SK-N-MC (cell line): ENCODE data around the gene HOXA11.

ENCODE experiments used
- EZH2 ChIP-seq: fragments of 200-600 bp; sonication (generic); IDR thresholded peaks from one replicate; pipeline ENCODE4 v1.6.1; 2017; ENCODE audit warnings: antibody characterized with exemption
- FOXP2 ChIP-seq: optimal IDR thresholded peaks from 2 replicates; pipeline ENCODE3; 2011; ENCODE audit warnings: mild to moderate bottlenecking, moderate library complexity; ENCODE audit not compliant: insufficient read depth; ENCODE audit errors: extremely low read length, control extremely low read depth
- POLR2AphosphoS5 ChIP-seq: IDR thresholded peaks from 2 replicates; pipeline ENCODE4 v1.6.1; 2012; ENCODE audit warnings: mild to moderate bottlenecking, low read depth, low read length, borderline replicate concordance

DNA sequence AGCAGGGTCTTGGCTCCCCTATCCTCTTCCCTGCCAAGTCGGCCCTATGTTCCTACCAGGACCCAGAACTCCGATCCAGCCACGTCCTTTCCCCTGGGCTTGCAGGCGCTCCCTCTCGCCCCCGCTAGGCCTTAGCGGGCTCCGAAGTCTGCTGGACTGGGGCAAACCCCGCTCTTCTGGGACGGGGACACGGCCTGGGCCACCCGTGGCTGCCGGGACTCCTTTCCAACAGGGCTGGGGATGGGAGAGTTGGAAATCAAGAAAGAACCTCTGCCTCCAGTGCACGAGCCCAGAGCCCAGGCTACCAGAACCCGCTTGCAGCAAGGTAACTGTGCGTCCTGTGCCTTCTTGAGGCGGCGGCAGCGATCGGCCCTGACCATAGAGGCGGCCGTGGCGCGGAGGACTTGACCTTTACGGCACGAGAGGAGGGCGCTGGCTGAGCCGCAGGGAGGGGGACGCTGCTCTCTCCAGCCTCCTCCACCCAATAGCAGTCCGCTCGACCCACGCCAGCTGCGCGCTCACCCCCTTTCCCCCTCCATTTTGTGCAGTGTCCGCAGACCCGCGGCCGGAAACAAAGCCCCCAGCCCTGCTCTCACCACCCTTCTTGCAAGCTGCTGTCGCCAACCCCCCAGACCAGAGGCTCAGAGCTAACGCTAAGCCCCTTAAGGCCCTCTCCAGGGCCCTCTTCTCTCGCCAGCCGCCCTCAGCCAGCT, 7.0 kb upstream of the HOXA11 start:
- TF ChIP-seq EZH2 (no peak), POLR2AphosphoS5 (no peak), FOXP2 (no peak)
